Tibial artery (tissue), 4 donors: ENCODE data around the gene FLOT1.
A peak's percentile ranks its signal among the peaks of the same experiment; 100 is the strongest.
"Not testable (repeated sequence)": the region's sequence is repeated elsewhere in the genome, so short reads cannot be mapped to it uniquely, and the experiment has no call there.

ENCODE experiments used
- DNase-seq, 2 donors: peaks; one replicate each; pipeline ENCODE4 v3.0.0-alpha.2; 2019
- H3K27ac ChIP-seq, 2 donors: fragments of 200-600 bp; sonication (generic) in 1 of 2; 1 replicate in 1 of 2; 2 replicates in 1 of 2; pipeline ENCODE4 v1.5.1; 2018 to 2019; ENCODE audit warnings: mild to moderate bottlenecking in 1 of 2
- H3K27me3 ChIP-seq, 2 donors: fragments of 200-600 bp; sonication (generic) in 1 of 2; one replicate each; pipeline versions ENCODE4 v1.5.1 to v1.6.0; 2016 to 2019
- H3K36me3 ChIP-seq, 3 donors: fragments of 200-600 bp; sonication (generic) in 2 of 3; one replicate each; pipeline ENCODE4 v1.5.1; 2016 to 2019; ENCODE audit warnings: mild to moderate bottlenecking in 2 of 3
- H3K4me1 ChIP-seq, 4 donors: fragments of 200-600 bp; sonication (generic) in 2 of 4; 1 replicate in 3 of 4; 2 replicates in 1 of 4; pipeline ENCODE4 v1.5.1; 2016 to 2019
- H3K4me3 ChIP-seq, 2 donors: fragments of 200-600 bp; sonication (generic) in 1 of 2; 1 replicate in 1 of 2; 2 replicates in 1 of 2; pipeline ENCODE4 v1.5.1; 2018 to 2019; ENCODE audit warnings: mild to moderate bottlenecking in 2 of 2
- H3K9me3 ChIP-seq, 3 donors: fragments of 200-600 bp; sonication (generic) in 1 of 3; one replicate each; pipeline ENCODE4 v1.5.1; 2016 to 2019
- CTCF ChIP-seq, 2 experiments: fragments of 200-600 bp in 1 of 2; fragments of 450-650 bp in 1 of 2; IDR thresholded peaks; one replicate each; pipeline ENCODE4 v1.5.1; 2017 to 2019; ENCODE audit warnings: antibody characterized with exemption in 2 of 2, mild to moderate bottlenecking in 1 of 2, moderate library complexity in 1 of 2
- intact Hi-C: fragments of 100-400 bp; cut with DNase I; formaldehyde crosslinking; loops from one replicate; pipeline ENCODE4 v1.15.0; 2023; ENCODE audit warnings: low total_unique reads

The FLOT1 gene

DNA sequence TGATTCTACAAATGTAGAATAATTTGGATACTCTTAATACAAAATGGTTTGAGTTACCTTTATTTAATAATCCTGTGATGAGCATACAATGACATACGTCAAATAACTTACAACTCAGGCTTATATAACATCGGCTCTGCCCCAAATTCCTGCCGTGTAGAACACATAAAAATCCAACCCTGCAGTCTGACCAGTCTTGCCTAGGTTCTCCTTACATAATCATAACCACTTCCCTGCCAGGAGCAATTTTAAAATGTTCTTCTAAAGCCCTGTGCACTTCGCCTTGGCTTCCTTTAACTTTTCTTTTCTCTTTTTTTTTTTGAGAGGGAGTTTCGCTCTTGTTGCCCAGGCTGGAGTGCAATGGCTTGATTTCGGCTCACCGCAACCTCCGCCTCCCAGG is 18.1 kb upstream of the FLOT1 start:
- H3K4me3 ChIP-seq, result no peak overlapping the region
- H3K36me3 ChIP-seq, result no peaks in the 10 kb centered on the region
- H3K27ac ChIP-seq, result peak overlapping the region; percentile 14 to 37
- peaks cover 0 to 47% (median 25%) of the 10 kb centered on the region in 4 donors for H3K4me1 ChIP-seq
- intact Hi-C loops, result no loop called here
- no peaks in the 10 kb centered on the region for H3K27me3 ChIP-seq
- no peak for TF ChIP-seq CTCF (IDR thresholded peaks at IDR 0.05)
- DNase-seq, result no peak
- H3K9me3 ChIP-seq, result no peaks in the 10 kb centered on the region

DNA sequence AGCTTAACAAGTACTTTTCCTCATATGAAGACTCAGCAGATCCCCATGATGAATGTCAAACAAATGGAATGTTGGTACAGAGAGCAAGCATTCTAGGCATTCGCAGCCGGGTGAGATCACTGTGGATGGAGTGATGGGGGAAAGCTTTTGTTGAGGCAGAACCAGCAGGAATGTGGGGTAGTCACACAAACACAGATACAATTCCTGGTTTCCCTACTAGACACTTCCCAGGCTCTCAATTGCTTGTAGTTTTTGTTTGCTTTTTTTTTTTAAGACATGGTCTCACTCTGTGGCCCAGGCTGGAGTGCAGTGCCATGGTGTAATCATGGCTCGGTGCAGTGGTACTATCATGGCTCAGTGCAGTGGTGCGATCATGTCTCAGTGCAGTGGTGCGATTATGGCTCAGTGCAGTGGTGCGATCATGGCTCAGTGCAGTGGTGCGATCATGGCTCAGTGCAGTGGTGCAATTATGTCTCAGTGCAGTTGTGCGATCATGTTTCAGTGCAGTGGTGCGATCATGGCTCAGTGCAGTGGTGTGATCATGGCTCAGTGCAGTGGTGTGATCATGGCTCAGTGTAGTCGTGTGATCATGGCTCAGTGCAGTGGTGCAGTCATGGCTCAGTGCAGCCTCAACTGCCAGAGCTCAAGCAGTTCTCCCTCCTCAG is 17.2 kb upstream of the FLOT1 start:
- no peak for TF ChIP-seq CTCF (IDR thresholded peaks at IDR 0.05)
- no peaks in the 10 kb centered on the region for H3K27me3 ChIP-seq
- H3K4me3 ChIP-seq, result no peak overlapping the region
- intact Hi-C loops, result no loop called here
- H3K27ac ChIP-seq, result peak overlapping the region; percentile 14 to 37
- no peak for DNase-seq
- H3K4me1 ChIP-seq, result peaks cover 0 to 47% (median 27%) of the 10 kb centered on the region in 4 donors
- H3K9me3 ChIP-seq, result no peaks in the 10 kb centered on the region
- no peaks in the 10 kb centered on the region for H3K36me3 ChIP-seq

- no peak overlapping the region for H3K27ac ChIP-seq
- H3K36me3 ChIP-seq, result no peaks in the 10 kb centered on the region
- no peak for TF ChIP-seq CTCF (IDR thresholded peaks at IDR 0.05)
- no peak for DNase-seq
- peaks cover 0 to 49% (median 35%) of the 10 kb centered on the region in 4 donors for H3K4me1 ChIP-seq
- intact Hi-C loops, result no loop called here
- no peaks in the 10 kb centered on the region for H3K27me3 ChIP-seq
- H3K9me3 ChIP-seq, result no peaks in the 10 kb centered on the region
- no peak overlapping the region for H3K4me3 ChIP-seq
These were observed 14.9 kb upstream of the FLOT1 start for GRCh38 chr6:30757261-30757904.

DNA sequence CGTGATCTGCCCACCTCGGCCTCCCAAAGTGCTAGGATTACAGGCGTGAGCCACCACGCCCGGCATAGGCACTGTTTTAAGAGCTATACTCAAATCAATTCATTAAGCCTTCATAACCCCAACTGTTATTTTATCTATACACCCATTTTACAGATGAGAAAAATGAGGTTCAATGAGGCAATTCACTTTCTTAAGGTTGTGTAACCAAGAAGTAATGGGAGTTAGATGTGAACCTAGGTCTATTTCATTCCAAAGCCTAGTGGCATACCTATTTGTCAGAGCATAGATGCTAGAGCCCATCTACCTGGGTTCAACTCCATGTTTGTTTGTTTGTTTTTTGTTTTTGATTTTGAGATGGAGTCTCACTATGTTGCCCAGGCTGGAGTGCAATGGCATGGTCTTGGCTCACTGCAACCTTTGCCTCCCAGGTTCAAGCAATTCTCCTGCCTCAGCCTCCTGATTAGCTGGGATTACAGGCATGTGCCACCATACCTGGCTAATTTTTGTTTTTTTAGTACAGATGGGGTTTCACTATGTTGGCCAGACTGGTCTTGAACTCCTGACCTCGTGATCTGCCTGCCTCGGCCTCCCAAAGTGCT is 14.0 kb upstream of the FLOT1 start:
- intact Hi-C loops, H3K27me3 ChIP-seq, H3K9me3 ChIP-seq, H3K4me3 ChIP-seq, DNase-seq, H3K36me3 ChIP-seq: not testable (repeated sequence)
- Histone ChIP-seq H3K4me1 (peaks cover 0 to 58% (median 41%) of the 10 kb centered on the region in 4 donors), H3K27ac (peak overlapping the region in 1 of 2 donors; percentile 62)

- intact Hi-C loops, result no loop called here
- H3K4me1 ChIP-seq, result peaks cover 0 to 52% (median 40%) of the 10 kb centered on the region in 4 donors
These were observed 12.1 kb upstream of the FLOT1 start for GRCh38 chr6:30754631-30755030.

More at GRCh38 chr6:30754631-30755030, 12.1 kb upstream of the FLOT1 start:
- no peak for TF ChIP-seq CTCF (IDR thresholded peaks at IDR 0.05)
- H3K4me3 ChIP-seq, result no peak overlapping the region
- H3K9me3 ChIP-seq, result no peaks in the 10 kb centered on the region
- peak overlapping the region; percentile 89 to 90 for H3K27ac ChIP-seq
- H3K36me3 ChIP-seq, result no peaks in the 10 kb centered on the region
- no peaks in the 10 kb centered on the region for H3K27me3 ChIP-seq
- DNase-seq, result no peak
